ENCODE results near the gene P2RY11. TPM values are rescaled to one million over a fixed set of nuclear protein-coding genes. Genes with fewer than 3 reads are reported as not detected.

The P2RY11 gene
- total RNA-seq, 2 experiments from 2014 or later: 11.9 to 43.3 TPM

GRCh38 chr19:10132905-10133304 is 21.4 kb downstream of the P2RY11 start:
- ChIA-PET POLR2A (no interaction called here), CTCF (ENCODE audit: unreplicated experiment) (no interaction called here)
- no peak overlapping the region for H2AFZ ChIP-seq (ENCODE audit: low read length)
- no peak overlapping the region for H3K4me2 ChIP-seq (ENCODE audit: low read length)
- H3K4me1 ChIP-seq (ENCODE audit: insufficient read depth, low read length, poor library complexity, severe bottlenecking): no peaks in the 10 kb centered on the region
- no peaks in the 10 kb centered on the region for H3K9me3 ChIP-seq (ENCODE audit: low read length)
- H3K4me3 ChIP-seq (ENCODE audit: low read depth, low read length, poor library complexity, severe bottlenecking): no peak overlapping the region
- no peak for TF ChIP-seq EZH2phosphoT487 (IDR thresholded peaks at IDR 0.05; ENCODE audit: borderline replicate concordance, low read depth, low read length)
- no peak for TF ChIP-seq CTCF (conservative IDR thresholded peaks at IDR 0.05; ENCODE audit: low read length)
- H3K27ac ChIP-seq (ENCODE audit: low read depth, low read length, poor library complexity, severe bottlenecking): no peak overlapping the region
- no peak for DNase-seq (ENCODE audit: low spot score)
- H3K9me2 ChIP-seq (ENCODE audit: insufficient read depth, low read length): no peaks in the 10 kb centered on the region
- no TSS peak for BruUV-seq (replicated peaks)
- no peaks in the 10 kb centered on the region for H4K20me1 ChIP-seq (ENCODE audit: insufficient read depth, low read length)
- no peaks in the 10 kb centered on the region for H3K79me2 ChIP-seq (ENCODE audit: insufficient read depth, low read depth, low read length)
- intact Hi-C loops (cut with micrococcal nuclease; ENCODE audit: unreplicated experiment): no loop called here
- peaks cover 97% of the 10 kb centered on the region for H3K36me3 ChIP-seq (ENCODE audit: insufficient read depth, low read length)

GRCh38 chr19:10133596-10133995 is 22.1 kb downstream of the P2RY11 start:
- Histone ChIP-seq H3K9me2 (ENCODE audit: insufficient read depth, low read length) (no peaks in the 10 kb centered on the region), H2AFZ (ENCODE audit: low read length) (no peak overlapping the region), H4K20me1 (ENCODE audit: insufficient read depth, low read length) (no peaks in the 10 kb centered on the region), H3K4me3 (ENCODE audit: low read depth, low read length, poor library complexity, severe bottlenecking) (no peak overlapping the region), H3K4me2 (ENCODE audit: low read length) (no peak overlapping the region), H3K4me1 (ENCODE audit: insufficient read depth, low read length, poor library complexity, severe bottlenecking) (no peaks in the 10 kb centered on the region), H3K9me3 (ENCODE audit: low read length) (no peaks in the 10 kb centered on the region), H3K36me3 (ENCODE audit: insufficient read depth, low read length) (peaks cover 98% of the 10 kb centered on the region), H3K27ac (ENCODE audit: low read depth, low read length, poor library complexity, severe bottlenecking) (no peak overlapping the region), H3K79me2 (ENCODE audit: insufficient read depth, low read depth, low read length) (no peaks in the 10 kb centered on the region)
- ChIA-PET POLR2A (no interaction called here), CTCF (ENCODE audit: unreplicated experiment) (no interaction called here)
- TF ChIP-seq EZH2phosphoT487 (IDR thresholded peaks at IDR 0.05; ENCODE audit: borderline replicate concordance, low read depth, low read length): no peak
- TF ChIP-seq CTCF (conservative IDR thresholded peaks at IDR 0.05; ENCODE audit: low read length): no peak
- no TSS peak for BruUV-seq (replicated peaks)
- intact Hi-C loops (cut with micrococcal nuclease; ENCODE audit: unreplicated experiment): no loop called here
- no peak for DNase-seq (ENCODE audit: low spot score)

- ChIA-PET CTCF (ENCODE audit: unreplicated experiment) (no interaction called here), POLR2A (no interaction called here)
- Histone ChIP-seq H3K36me3 (ENCODE audit: insufficient read depth, low read length) (peaks cover 98% of the 10 kb centered on the region), H3K9me2 (ENCODE audit: insufficient read depth, low read length) (no peaks in the 10 kb centered on the region), H3K4me3 (ENCODE audit: low read depth, low read length, poor library complexity, severe bottlenecking) (no peak overlapping the region), H3K9me3 (ENCODE audit: low read length) (no peaks in the 10 kb centered on the region), H3K4me2 (ENCODE audit: low read length) (no peak overlapping the region), H2AFZ (ENCODE audit: low read length) (no peak overlapping the region), H3K27ac (ENCODE audit: low read depth, low read length, poor library complexity, severe bottlenecking) (no peak overlapping the region), H4K20me1 (ENCODE audit: insufficient read depth, low read length) (no peaks in the 10 kb centered on the region), H3K79me2 (ENCODE audit: insufficient read depth, low read depth, low read length) (no peaks in the 10 kb centered on the region), H3K4me1 (ENCODE audit: insufficient read depth, low read length, poor library complexity, severe bottlenecking) (no peaks in the 10 kb centered on the region)
- no TSS peak for BruUV-seq (replicated peaks)
- TF ChIP-seq CTCF (conservative IDR thresholded peaks at IDR 0.05; ENCODE audit: low read length): no peak
- TF ChIP-seq EZH2phosphoT487 (IDR thresholded peaks at IDR 0.05; ENCODE audit: borderline replicate concordance, low read depth, low read length): no peak
- DNase-seq (ENCODE audit: low spot score): no peak
- intact Hi-C loops (cut with micrococcal nuclease; ENCODE audit: unreplicated experiment): no loop called here
Measured at GRCh38 chr19:10134040-10134439, 22.5 kb downstream of the P2RY11 start.

Data from OCI-LY7 (cell line).